Heart left ventricle (tissue), 16 donors: ENCODE measurements around the gene MTCH2. TPM values are rescaled to one million over a fixed set of nuclear protein-coding genes. Genes with fewer than 3 reads are reported as not detected.
"Not testable (repeated sequence)": the region's sequence is repeated elsewhere in the genome, so short reads cannot be mapped to it uniquely, and the experiment has no call there.

Experiments used
- ATAC-seq, 4 donors: fragments of 200-7000 bp; cut with Tn5 transposase; one replicate each; pipeline ENCODE4 v1.9.1; 2020 to 2022; ENCODE audit warnings: moderate library complexity in 4 of 4, mild to moderate bottlenecking in 3 of 4, moderate number of reproducible peaks in 1 of 4
- DNase-seq, 5 donors: peaks; one replicate each; pipeline ENCODE4 v3.0.0-alpha.2; 2020
- H3K27ac ChIP-seq, 12 donors: fragments of 200-600 bp; sonication (generic) in 4 of 12; one replicate each; pipeline versions ENCODE4 v1.5.0 to v1.8.0; 2016 to 2022; ENCODE audit warnings: mild to moderate bottlenecking in 2 of 12
- H3K27me3 ChIP-seq, 9 donors: fragments of 200-600 bp; sonication (generic) in 2 of 9; one replicate each; pipeline versions ENCODE4 v1.5.1 to v1.8.0; 2016 to 2022; ENCODE audit warnings: mild to moderate bottlenecking in 3 of 9
- H3K36me3 ChIP-seq, 9 donors: fragments of 200-600 bp; sonication (generic) in 2 of 9; one replicate each; pipeline versions ENCODE4 v1.5.0 to v1.8.0; 2018 to 2022; ENCODE audit warnings: mild to moderate bottlenecking in 2 of 9
- H3K4me1 ChIP-seq, 12 donors: fragments of 200-600 bp; sonication (generic) in 4 of 12; one replicate each; pipeline versions ENCODE4 v1.5.0 to v1.8.0; 2016 to 2022; ENCODE audit warnings: mild to moderate bottlenecking in 3 of 12
- H3K4me3 ChIP-seq, 12 donors: fragments of 200-600 bp; sonication (generic) in 4 of 12; one replicate each; pipeline versions ENCODE4 v1.5.0 to v1.8.0; 2017 to 2022; ENCODE audit warnings: mild to moderate bottlenecking in 9 of 12, moderate library complexity in 4 of 12
- H3K9me3 ChIP-seq, 12 donors: fragments of 200-600 bp; sonication (generic) in 4 of 12; one replicate each; pipeline versions ENCODE4 v1.5.0 to v1.8.0; 2016 to 2022; ENCODE audit warnings: mild to moderate bottlenecking in 1 of 12
- CTCF ChIP-seq, 12 donors: fragments of 200-600 bp; sonication (generic) in 4 of 12; IDR thresholded peaks; one replicate each; pipeline versions ENCODE4 v1.5.0 to v1.8.0; 2018 to 2022; ENCODE audit warnings: antibody characterized with exemption in 12 of 12, mild to moderate bottlenecking in 5 of 12
- POLR2A ChIP-seq, 2 donors: fragments of 450-650 bp; IDR thresholded peaks; one replicate each; pipeline ENCODE4 v1.6.1; 2017; ENCODE audit warnings: antibody characterized with exemption in 2 of 2, mild to moderate bottlenecking in 2 of 2, moderate library complexity in 2 of 2
- WGBS, 4 donors: extraction: QIAGEN DNeasy Blood & Tissue Kit in 2 of 4; methylation state at CpG; one replicate each; pipeline versions ENCODE4 v1.1.5 to v1.1.7; 2013 to 2018; 5-methylcytosine and 5-hydroxymethylcytosine counted together
- intact Hi-C, 10 donors: fragments of 100-400 bp; cut with DNase I; formaldehyde crosslinking; loops; one replicate each; pipeline versions ENCODE4 v1.11.1 to v1.14.2; 2022
- polyA plus RNA-seq, 2 donors: library from polyadenylated mRNA; stranded (reverse); fragments of 200-250 nt; gene quantifications; one replicate each; pipeline ENCODE4 v1.2.3, GENCODE V29; 2013
- total RNA-seq, 9 donors: library from RNA; depleted of rRNA in 2 of 9; stranded (reverse); fragments of >200 nt in 2 of 9; fragmentation: NEBNext Ultra II Directional in 3 of 9; extraction: Animal tissue kit (Norgen Biotek cat#: 25700) in 3 of 9; gene quantifications; one replicate each; pipeline versions ENCODE4 v1.1.0 to v1.2.4, GENCODE V29; 2016 to 2023
- donor health status: ischemic (EF 13 %, LVEDD 7.1; RV severe dilation, severe dysfunction).
- donor health status: healthy with polysubstance abuse.
- donor health status: DM: no; HTN: yes; CAD: no.
- donor health status: DM: no; HTN: no; CAD: no.
- donor health status: ischemic (EF 25% LVEDD 6.9; RV normal size, moderate dysfunction).
- donor health status: ischemic (EF 25% LVEDD 5.7; RV mildly dilated, moderate dysfunction).
- donor health status: healthy.
- donor health status: DM: yes; HTN: yes; CAD: no.
- donor health status: ischemic (EF 35%, LVEDD 5.7; RV mildly dilated, moderate dysfunction).
- donor health status: nonischemic (EF 11% LVEDD 7.7; RV severe dilation, severe dysfunction).
- donor health status: DM: yes; HTN: yes; CAD: no.
- donor health status: PGD.
- donor health status: ischemic (EF 29% LVEDD 5.4; RV normal size, mild dysfunction).
- donor health status: nonischemic (EF 23%, LVEDD 6.1; RV moderate dilation, normal function).

MTCH2 gene
- total and polyA plus RNA-seq, 11 donors = 38.2 to 135 (median 95.9) TPM

DNA sequence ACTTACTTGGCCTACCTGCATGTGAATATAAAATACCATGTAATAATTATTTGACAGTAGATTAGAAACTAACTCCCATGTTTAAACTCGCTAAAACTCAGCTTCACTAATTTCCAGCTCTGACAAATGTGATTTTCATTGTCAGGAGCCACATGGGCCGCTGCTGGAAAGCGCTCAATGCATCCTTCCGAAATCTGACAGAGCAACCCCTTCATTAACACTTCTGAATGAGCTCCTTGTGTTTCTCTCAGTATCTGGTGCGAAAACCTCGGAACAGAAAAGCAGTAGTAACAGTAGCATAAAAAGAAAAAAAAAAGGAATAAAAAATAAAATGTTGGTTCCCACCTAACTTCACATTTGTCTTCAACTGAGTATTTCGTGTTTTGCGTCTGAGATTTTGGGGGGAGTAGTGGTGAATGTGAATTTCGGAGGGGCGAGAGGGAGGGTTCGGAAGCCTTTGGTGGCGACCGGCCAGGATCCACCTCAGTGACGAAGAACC is 710 bp downstream of the MTCH2 start:
- ATAC-seq = no peak
- 4 to 6% (median 6%) methylated on average over 13 to 14 of the region's 14 CpGs for WGBS, 4 donors
- H3K36me3 ChIP-seq = peaks cover 0 to 32% (median 29%) of the 10 kb centered on the region in 9 donors

DNA sequence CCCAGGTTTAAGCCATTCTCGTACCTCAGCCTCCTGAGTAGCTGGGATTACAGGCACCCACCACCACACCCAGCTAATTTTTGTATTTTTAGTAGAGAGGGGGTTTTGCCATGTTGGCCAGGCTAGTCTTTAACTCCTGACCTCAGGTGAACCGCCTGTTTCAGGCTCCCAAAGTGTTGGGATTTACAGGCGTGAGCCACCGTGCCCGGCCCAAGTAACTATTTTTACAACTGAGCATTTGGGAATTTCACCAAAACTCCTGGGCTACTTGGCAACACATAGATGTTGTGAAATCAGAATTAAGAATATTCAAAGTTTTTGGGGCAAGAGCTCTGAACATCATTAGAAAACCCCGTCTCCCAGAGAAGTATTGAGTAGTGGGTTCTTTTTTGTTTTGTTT is 1.9 kb downstream of the MTCH2 start:
- 64 to 82% (median 75%) methylated on average over 6 of the region's 6 CpGs for WGBS, 4 donors
- intact Hi-C loops = loop anchor here in 7 of 10 donors (5.0 to 10.0 kb wide), 7 partner anchors 72 to 214 kb away; partner anchors contain the start of genes FNBP4 (in 3 of the 7), AGBL2 (in 2 of the 7) and NUP160 (in 2 of the 7)
- H3K27ac ChIP-seq, H3K4me3 ChIP-seq, H3K27me3 ChIP-seq, H3K9me3 ChIP-seq, DNase-seq, ATAC-seq: not testable (repeated sequence)
- H3K36me3 ChIP-seq = peaks cover 0 to 43% (median 38%) of the 10 kb centered on the region in 9 donors
- H3K4me1 ChIP-seq = peaks cover 0 to 20% (median 14%) of the 10 kb centered on the region in 12 donors

More for the DNA sequence above, 710 bp downstream of the MTCH2 start:
- peak overlapping the region; percentile 57 to 94 (median 80) for H3K4me3 ChIP-seq
- H3K4me1 ChIP-seq = peaks cover 0 to 20% (median 14%) of the 10 kb centered on the region in 12 donors
- H3K27me3 ChIP-seq = no peaks in the 10 kb centered on the region
- no peaks in the 10 kb centered on the region for H3K9me3 ChIP-seq
- peak overlapping the region in 11 of 12 donors; percentile 79 to 97 (median 90) for H3K27ac ChIP-seq
- intact Hi-C loops = loop anchor here in 7 of 10 donors (5.0 to 10.0 kb wide), 7 partner anchors 71 to 213 kb away; partner anchors contain the start of genes FNBP4 (in 3 of the 7), AGBL2 (in 2 of the 7) and NUP160 (in 2 of the 7)
- no peak for DNase-seq
- no peak for TF ChIP-seq CTCF (IDR thresholded peaks at IDR 0.05)

DNA sequence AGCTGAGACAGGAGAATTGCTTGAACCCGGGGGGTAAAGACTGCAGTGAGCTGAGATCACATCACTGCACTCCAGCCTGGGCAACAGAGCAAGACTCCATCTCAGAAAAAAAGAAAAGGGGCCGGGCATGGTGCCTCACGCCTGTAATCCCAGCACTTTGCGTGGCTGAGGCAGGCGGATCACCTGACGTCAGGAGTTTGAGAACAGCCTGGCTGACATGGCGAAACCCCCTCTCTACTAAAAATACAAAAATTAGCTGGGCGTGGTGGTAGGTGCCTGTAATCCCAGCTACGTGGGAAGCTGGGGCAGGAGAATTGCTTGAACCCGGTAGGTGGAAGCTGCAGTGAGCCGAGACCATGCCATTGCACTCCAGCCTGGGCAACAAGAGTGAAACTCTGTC is 6.0 kb downstream of the MTCH2 start:
- DNase-seq, intact Hi-C loops, ATAC-seq, H3K27ac ChIP-seq, H3K9me3 ChIP-seq, H3K27me3 ChIP-seq, H3K4me3 ChIP-seq: not testable (repeated sequence)
- Histone ChIP-seq H3K4me1 (peaks cover 0 to 12% (median 8%) of the 10 kb centered on the region in 12 donors), H3K36me3 (peaks cover 0 to 84% (median 78%) of the 10 kb centered on the region in 9 donors)
- WGBS, 4 donors = 88 to 96% (median 94%) methylated on average over 11 of the region's 11 CpGs

- H3K27me3 ChIP-seq = no peaks in the 10 kb centered on the region
- 36 to 43% (median 42%) methylated on average over 5 of the region's 5 CpGs for WGBS, 4 donors
- peaks cover 3 to 100% (median 94%) of the 10 kb centered on the region in 9 donors for H3K36me3 ChIP-seq
- H3K4me1 ChIP-seq = peaks cover 0 to 6% (median 0%) of the 10 kb centered on the region in 12 donors
- ATAC-seq (no peak), DNase-seq (no peak)
- no peak overlapping the region for H3K4me3 ChIP-seq
- TF ChIP-seq POLR2A (IDR thresholded peaks at IDR 0.05) (no peak), CTCF (IDR thresholded peaks at IDR 0.05) (no peak)
- H3K27ac ChIP-seq = no peak overlapping the region
- H3K9me3 ChIP-seq = no peaks in the 10 kb centered on the region
- intact Hi-C loops = no loop called here
Measured at GRCh38 chr11:47631473-47631872, 10.9 kb downstream of the MTCH2 start.

DNA sequence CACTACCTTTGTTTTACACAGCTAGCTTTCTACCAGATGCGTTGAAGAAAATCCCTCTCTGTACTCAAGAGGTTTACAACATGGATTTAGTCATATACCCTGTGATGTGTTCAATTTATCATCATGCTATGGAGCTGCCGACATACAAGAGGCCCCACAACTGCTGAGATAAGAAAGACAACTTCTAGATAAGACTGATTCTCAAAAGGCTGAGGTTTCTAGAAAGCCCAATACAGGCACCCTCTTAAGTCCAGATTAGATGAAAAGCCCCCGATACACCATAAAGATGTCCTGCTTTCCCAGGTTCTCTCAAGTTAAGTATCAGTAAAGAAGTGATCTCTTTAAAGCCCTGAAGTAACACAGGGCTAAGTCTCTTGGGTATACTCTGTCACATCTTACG is 14.3 kb downstream of the MTCH2 start:
- Histone ChIP-seq H3K27me3 (no peaks in the 10 kb centered on the region), H3K4me1 (peaks cover 0 to 6% (median 0%) of the 10 kb centered on the region in 12 donors), H3K36me3 (peaks cover 3 to 100% (median 97%) of the 10 kb centered on the region in 9 donors), H3K9me3 (no peaks in the 10 kb centered on the region), H3K27ac (no peak overlapping the region), H3K4me3 (no peak overlapping the region)
- no peak for TF ChIP-seq CTCF (IDR thresholded peaks at IDR 0.05)
- TF ChIP-seq POLR2A (IDR thresholded peaks at IDR 0.05) = no peak
- no peak for DNase-seq
- ATAC-seq = no peak
- WGBS, 4 donors = 73 to 83% (median 79%) methylated on average over 4 of the region's 4 CpGs
- intact Hi-C loops = no loop called here
